Lower leg skin (tissue), 3 donors: ENCODE measurements around the gene TPT1.

Experiments used
- POLR2A ChIP-seq, 2 donors: fragments of 450-650 bp; IDR thresholded peaks; one replicate each; pipeline ENCODE4 v1.6.1; 2016 to 2017; ENCODE audit warnings: antibody characterized with exemption in 2 of 2, mild to moderate bottlenecking in 1 of 2, moderate library complexity in 1 of 2
- TF ChIP-seq, protein P1 (sequence below), 3 donors: fragments of 450-650 bp; IDR thresholded peaks; one replicate each; pipeline ENCODE4 v1.5.1; 2016; ENCODE audit warnings: antibody characterized with exemption in 3 of 3, mild to moderate bottlenecking in 3 of 3, moderate library complexity in 2 of 3

DNA sequence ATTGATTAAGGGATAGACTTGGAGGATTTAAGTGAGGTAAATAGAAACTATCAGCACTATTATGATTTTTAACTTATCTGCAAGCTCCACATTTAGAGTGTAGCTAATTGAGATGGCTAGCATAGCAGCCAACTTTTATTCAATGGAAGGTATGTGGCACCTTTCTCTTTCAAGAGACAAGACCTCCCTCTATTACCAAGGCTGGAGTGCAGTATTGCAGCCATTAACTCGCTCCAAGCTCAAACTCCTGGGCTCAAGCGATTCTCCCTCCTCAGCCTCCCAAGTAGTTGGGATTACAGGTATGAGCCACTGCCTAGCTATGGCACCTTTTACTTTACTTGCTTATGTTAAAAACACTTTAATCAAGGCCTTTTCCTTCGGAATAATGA, 8.2 kb downstream of the TPT1 start:
- TF ChIP-seq, protein P1, sequence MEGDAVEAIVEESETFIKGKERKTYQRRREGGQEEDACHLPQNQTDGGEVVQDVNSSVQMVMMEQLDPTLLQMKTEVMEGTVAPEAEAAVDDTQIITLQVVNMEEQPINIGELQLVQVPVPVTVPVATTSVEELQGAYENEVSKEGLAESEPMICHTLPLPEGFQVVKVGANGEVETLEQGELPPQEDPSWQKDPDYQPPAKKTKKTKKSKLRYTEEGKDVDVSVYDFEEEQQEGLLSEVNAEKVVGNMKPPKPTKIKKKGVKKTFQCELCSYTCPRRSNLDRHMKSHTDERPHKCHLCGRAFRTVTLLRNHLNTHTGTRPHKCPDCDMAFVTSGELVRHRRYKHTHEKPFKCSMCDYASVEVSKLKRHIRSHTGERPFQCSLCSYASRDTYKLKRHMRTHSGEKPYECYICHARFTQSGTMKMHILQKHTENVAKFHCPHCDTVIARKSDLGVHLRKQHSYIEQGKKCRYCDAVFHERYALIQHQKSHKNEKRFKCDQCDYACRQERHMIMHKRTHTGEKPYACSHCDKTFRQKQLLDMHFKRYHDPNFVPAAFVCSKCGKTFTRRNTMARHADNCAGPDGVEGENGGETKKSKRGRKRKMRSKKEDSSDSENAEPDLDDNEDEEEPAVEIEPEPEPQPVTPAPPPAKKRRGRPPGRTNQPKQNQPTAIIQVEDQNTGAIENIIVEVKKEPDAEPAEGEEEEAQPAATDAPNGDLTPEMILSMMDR (IDR thresholded peaks at IDR 0.05) = no peak
- no peak for TF ChIP-seq POLR2A (IDR thresholded peaks at IDR 0.05)
